IPS-20b (cell line): ENCODE data around the gene FOXP3.
A peak's percentile ranks its signal among the peaks of the same experiment; 100 is the strongest.

Experiments
- H3K27ac ChIP-seq: one replicate; pipeline ENCODE4 v1.5.1; 2013; ENCODE audit warnings: low read length
- H3K27me3 ChIP-seq: 2 replicates; pipeline ENCODE4 v1.6.1; 2013; ENCODE audit warnings: mild to moderate bottlenecking, low read length, inconsistent platforms; ENCODE audit not compliant: insufficient read depth
- H3K36me3 ChIP-seq: 2 replicates; pipeline ENCODE4 v1.6.1; 2013; ENCODE audit warnings: low read depth, mild to moderate bottlenecking, inconsistent platforms, low read length, moderate library complexity; ENCODE audit not compliant: insufficient read depth
- H3K4me1 ChIP-seq: 2 replicates; pipeline ENCODE4 v1.6.1; 2013; ENCODE audit warnings: mild to moderate bottlenecking, control low read depth, inconsistent platforms, low read length, moderate library complexity; ENCODE audit not compliant: insufficient read depth
- H3K4me3 ChIP-seq: 2 replicates; pipeline ENCODE4 v1.5.1; 2013; ENCODE audit warnings: mild to moderate bottlenecking, low read length, inconsistent platforms
- H3K9ac ChIP-seq: 2 replicates; pipeline ENCODE4 v1.6.1; 2013; ENCODE audit warnings: low read depth, mild to moderate bottlenecking, inconsistent platforms, low read length, moderate library complexity
- H3K9me3 ChIP-seq: 2 replicates; pipeline ENCODE4 v1.6.1; 2013; ENCODE audit warnings: mild to moderate bottlenecking, low read depth, low read length, inconsistent platforms; ENCODE audit not compliant: insufficient read depth

The FOXP3 gene

DNA sequence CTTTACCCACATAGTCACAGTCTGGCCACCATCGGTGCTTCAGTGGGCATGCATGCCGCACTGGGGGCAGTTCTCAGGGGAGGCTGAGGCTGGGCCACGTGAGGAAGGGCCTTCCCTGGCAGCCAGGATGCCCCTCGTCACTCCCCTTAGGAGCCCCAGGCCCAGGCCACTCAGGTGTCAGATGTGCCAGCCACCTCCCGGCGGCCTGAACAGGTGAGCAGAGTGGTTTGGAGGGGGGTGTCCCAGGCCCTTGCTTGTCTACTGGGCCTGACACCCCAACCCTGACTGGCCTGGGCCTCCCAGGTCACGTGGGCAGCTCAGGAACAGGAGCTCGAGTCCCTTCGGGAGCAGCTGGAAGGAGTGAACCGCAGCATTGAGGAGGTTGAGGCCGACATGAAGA, 17.2 kb downstream of the FOXP3 start:
- no peaks in the 10 kb centered on the region for H3K9me3 ChIP-seq
- H3K9ac ChIP-seq = no peak overlapping the region
- H3K4me3 ChIP-seq = no peak overlapping the region
- no peaks in the 10 kb centered on the region for H3K4me1 ChIP-seq
- H3K27me3 ChIP-seq = no peaks in the 10 kb centered on the region
- H3K36me3 ChIP-seq = no peaks in the 10 kb centered on the region; the same call in 1 of the 2 replicates
- no peak overlapping the region for H3K27ac ChIP-seq

DNA sequence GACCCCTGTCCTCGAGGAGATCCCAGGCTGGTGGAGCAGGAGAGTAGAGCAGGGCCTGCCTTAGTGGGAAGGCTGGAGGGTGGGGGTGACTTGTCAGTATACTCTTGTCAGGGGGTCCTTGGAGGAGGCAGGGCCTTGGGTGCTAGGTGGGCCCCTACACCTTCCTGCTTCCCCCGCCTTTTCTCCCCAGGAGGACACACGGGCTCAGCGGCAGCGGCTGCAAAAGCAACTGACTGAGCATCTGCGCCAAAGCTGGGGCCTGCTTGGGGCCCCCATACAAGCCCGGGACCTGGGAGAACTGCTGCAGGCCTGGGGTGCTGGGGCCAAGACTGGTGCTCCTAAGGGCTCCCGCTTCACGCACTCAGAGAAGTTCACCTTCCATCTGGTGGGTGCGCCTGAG, 18.0 kb downstream of the FOXP3 start:
- Histone ChIP-seq H3K9me3 (no peaks in the 10 kb centered on the region), H3K27ac (no peak overlapping the region), H3K4me3 (no peak overlapping the region), H3K9ac (no peak overlapping the region), H3K4me1 (no peaks in the 10 kb centered on the region), H3K27me3 (no peaks in the 10 kb centered on the region), H3K36me3 (no peaks in the 10 kb centered on the region; the same call in 1 of the 2 replicates)

- Histone ChIP-seq H3K4me1 (no peaks in the 10 kb centered on the region), H3K4me3 (no peak overlapping the region), H3K36me3 (no peaks in the 10 kb centered on the region; the same call in 1 of the 2 replicates), H3K27ac (no peak overlapping the region), H3K27me3 (no peaks in the 10 kb centered on the region), H3K9me3 (no peaks in the 10 kb centered on the region), H3K9ac (no peak overlapping the region)
These were observed 20.3 kb downstream of the FOXP3 start for GRCh38 chrX:49244207-49244606.

GRCh38 chrX:49243166-49243565, 21.3 kb downstream of the FOXP3 start:
- Histone ChIP-seq H3K27ac (no peak overlapping the region), H3K9me3 (no peaks in the 10 kb centered on the region), H3K4me1 (no peaks in the 10 kb centered on the region), H3K36me3 (no peaks in the 10 kb centered on the region; the same call in 1 of the 2 replicates), H3K9ac (no peak overlapping the region), H3K27me3 (no peaks in the 10 kb centered on the region), H3K4me3 (no peak overlapping the region)

DNA sequence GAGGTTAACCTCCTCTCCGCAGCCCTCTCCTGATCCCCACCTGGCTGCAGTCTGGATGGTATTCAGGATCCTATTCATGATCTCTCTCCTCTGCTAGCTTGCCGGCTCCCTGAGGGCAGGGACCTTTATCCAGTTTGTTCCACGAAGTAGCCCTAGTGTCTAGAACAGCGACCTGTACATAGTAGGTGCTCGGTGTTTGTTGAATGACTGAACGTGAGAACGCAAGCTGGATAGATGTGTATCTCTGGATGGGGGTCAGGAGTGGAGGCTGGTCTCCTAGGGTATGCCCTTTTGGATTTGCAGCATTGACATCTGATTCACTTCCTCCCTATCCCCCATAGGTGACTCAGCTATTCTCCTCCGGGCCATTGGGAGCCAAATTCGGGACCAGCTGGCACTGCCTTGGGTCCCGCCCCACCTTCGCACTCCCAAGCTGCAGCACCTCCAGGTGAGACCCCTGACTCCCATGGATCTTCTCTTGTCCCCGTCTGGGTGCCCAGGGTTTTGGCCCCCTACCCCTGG, 21.9 kb downstream of the FOXP3 start:
- Histone ChIP-seq H3K36me3 (no peaks in the 10 kb centered on the region; the same call in 1 of the 2 replicates), H3K4me1 (no peaks in the 10 kb centered on the region), H3K27ac (no peak overlapping the region), H3K9ac (no peak overlapping the region), H3K27me3 (no peaks in the 10 kb centered on the region), H3K9me3 (no peaks in the 10 kb centered on the region), H3K4me3 (no peak overlapping the region)

GRCh38 chrX:49238735-49239134, 25.8 kb downstream of the FOXP3 start:
- Histone ChIP-seq H3K9ac (no peak overlapping the region), H3K27ac (no peak overlapping the region), H3K4me1 (no peaks in the 10 kb centered on the region), H3K36me3 (no peaks in the 10 kb centered on the region), H3K4me3 (no peak overlapping the region), H3K9me3 (no peaks in the 10 kb centered on the region), H3K27me3 (no peaks in the 10 kb centered on the region)

- Histone ChIP-seq H3K9ac (no peak overlapping the region), H3K4me3 (no peak overlapping the region), H3K27ac (no peak overlapping the region), H3K36me3 (no peaks in the 10 kb centered on the region), H3K27me3 (no peaks in the 10 kb centered on the region), H3K9me3 (no peaks in the 10 kb centered on the region), H3K4me1 (no peaks in the 10 kb centered on the region)
These were observed 27.4 kb downstream of the FOXP3 start for GRCh38 chrX:49237060-49237459.

- Histone ChIP-seq H3K4me1 (no peaks in the 10 kb centered on the region), H3K36me3 (no peaks in the 10 kb centered on the region), H3K27me3 (no peaks in the 10 kb centered on the region), H3K4me3 (no peak overlapping the region), H3K9me3 (no peaks in the 10 kb centered on the region), H3K9ac (no peak overlapping the region), H3K27ac (no peak overlapping the region)
These were observed 30.5 kb downstream of the FOXP3 start for GRCh38 chrX:49233887-49234555.

DNA sequence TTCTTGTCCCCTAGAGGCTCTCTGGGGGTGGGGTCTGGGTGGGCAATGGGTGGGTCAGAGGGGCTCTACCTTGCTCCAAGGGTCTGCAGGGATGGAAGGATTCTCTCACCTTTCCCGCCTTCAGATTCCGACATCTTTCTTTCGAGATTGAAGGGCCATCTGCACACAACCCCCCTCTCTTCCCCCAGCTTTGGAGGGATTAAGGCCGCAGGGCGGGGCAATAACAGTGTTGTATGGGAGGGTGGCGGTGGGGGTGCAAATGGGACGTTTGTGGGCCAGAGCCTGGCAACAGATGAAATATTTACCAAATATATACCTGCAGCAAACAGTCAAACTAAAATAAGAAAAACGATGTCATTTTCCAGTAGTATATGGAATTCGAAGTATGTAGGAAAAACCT, 31.3 kb downstream of the FOXP3 start, which contains the start of gene CACNA1F:
Gene CACNA1F, minus strand, starts transcription at position 165 of the 400 bp plus-strand sequence. Its CDS starts 31 bp downstream, at position 134.
- Histone ChIP-seq H3K27ac (no peak within 1 kb of the TSS), H3K36me3 (no peaks in the 10 kb centered on the region), H3K4me1 (no peaks in the 10 kb centered on the region), H3K9me3 (no peaks in the 10 kb centered on the region), H3K27me3 (no peaks in the 10 kb centered on the region), H3K9ac (no peak within 1 kb of the TSS), H3K4me3 (no peak within 1 kb of the TSS)

- no peak overlapping the region for H3K4me3 ChIP-seq
- no peaks in the 10 kb centered on the region for H3K9me3 ChIP-seq
- no peaks in the 10 kb centered on the region for H3K4me1 ChIP-seq
- no peaks in the 10 kb centered on the region for H3K27me3 ChIP-seq
- H3K27ac ChIP-seq = no peak overlapping the region
- no peaks in the 10 kb centered on the region for H3K36me3 ChIP-seq
- no peak overlapping the region for H3K9ac ChIP-seq
These were observed 32.0 kb downstream of the FOXP3 start for GRCh38 chrX:49232525-49232924.

GRCh38 chrX:49231333-49232000, 33.0 kb downstream of the FOXP3 start:
- Histone ChIP-seq H3K36me3 (no peaks in the 10 kb centered on the region), H3K9me3 (no peaks in the 10 kb centered on the region), H3K4me3 (peak overlapping the region; percentile 38; the same call in 1 of the 2 replicates), H3K27ac (no peak overlapping the region), H3K9ac (no peak overlapping the region), H3K4me1 (no peaks in the 10 kb centered on the region), H3K27me3 (no peaks in the 10 kb centered on the region)
